Neuronal stem cell (in vitro differentiated cells): Measurements from ENCODE around the gene SDC4.
A peak's percentile ranks its signal among the peaks of the same experiment; 100 is the strongest.

Experiments used
- DNase-seq: peaks from one replicate; pipeline ENCODE4 v3.0.0-alpha.2; 2013; ENCODE audit warnings: low spot score
- H2AFZ ChIP-seq: one replicate; pipeline ENCODE4 v1.6.1; 2013; ENCODE audit warnings: mild to moderate bottlenecking, low read length, inconsistent platforms
- H2AK5ac ChIP-seq: 2 replicates; pipeline ENCODE4 v1.6.1; 2013; ENCODE audit warnings: low read depth, mild to moderate bottlenecking, inconsistent platforms, low read length, moderate library complexity, mixed read lengths
- H2BK120ac ChIP-seq: 2 replicates; pipeline ENCODE4 v1.6.1; 2013; ENCODE audit warnings: low read depth, mild to moderate bottlenecking, inconsistent platforms, low read length, moderate library complexity, mixed read lengths
- H2BK12ac ChIP-seq: one replicate; pipeline ENCODE4 v1.6.1; 2013; ENCODE audit warnings: low read length, inconsistent platforms
- H2BK15ac ChIP-seq: 2 replicates; pipeline ENCODE4 v1.6.1; 2013; ENCODE audit warnings: mild to moderate bottlenecking, low read length, inconsistent platforms, mixed read lengths
- H2BK5ac ChIP-seq: one replicate; pipeline ENCODE4 v1.6.1; 2013; ENCODE audit warnings: inconsistent platforms, mild to moderate bottlenecking, low read length, moderate library complexity
- H3K14ac ChIP-seq: one replicate; pipeline ENCODE4 v1.6.1; 2013; ENCODE audit warnings: low read length, inconsistent platforms
- H3K18ac ChIP-seq: 2 replicates; pipeline ENCODE4 v1.6.1; 2013; ENCODE audit warnings: low read length, inconsistent platforms
- H3K23ac ChIP-seq: 2 replicates; pipeline ENCODE4 v1.6.1; 2013; ENCODE audit warnings: low read depth, mild to moderate bottlenecking, mixed read lengths, low read length, inconsistent platforms; ENCODE audit not compliant: poor library complexity
- H3K27ac ChIP-seq: replicated peaks from 3 replicates; pipeline ENCODE4 v1.5.1; 2013; ENCODE audit warnings: low read length, inconsistent platforms
- H3K27me3 ChIP-seq, 3 experiments: 2 replicates each; pipeline ENCODE4 v1.6.1; 2013; ENCODE audit warnings: low read length in 3 of 3, mild to moderate bottlenecking in 2 of 3, inconsistent platforms in 1 of 3, low read depth in 1 of 3, mixed read lengths in 1 of 3, moderate library complexity in 1 of 3; ENCODE audit not compliant: control insufficient read depth in 3 of 3, insufficient read depth in 3 of 3
- H3K36me3 ChIP-seq, 2 donors: replicated peaks in 1 of 2; 2 replicates each; pipeline ENCODE4 v1.6.1; 2013; ENCODE audit warnings: low read length in 2 of 2; ENCODE audit not compliant: control insufficient read depth in 2 of 2, insufficient read depth in 2 of 2
- H3K4ac ChIP-seq: 2 replicates; pipeline ENCODE4 v1.6.1; 2013; ENCODE audit warnings: inconsistent platforms, mild to moderate bottlenecking, low read length, moderate library complexity
- H3K4me1 ChIP-seq, 2 donors: 1 replicate in 1 of 2; 2 replicates in 1 of 2; pipeline ENCODE4 v1.6.1; 2013; ENCODE audit warnings: low read length in 2 of 2, low read depth in 1 of 2; ENCODE audit not compliant: control insufficient read depth in 2 of 2, insufficient read depth in 1 of 2
- H3K4me2 ChIP-seq: one replicate; pipeline ENCODE4 v1.6.1; 2013; ENCODE audit warnings: mild to moderate bottlenecking, low read length, inconsistent platforms; ENCODE audit not compliant: insufficient read depth, poor library complexity, severe bottlenecking
- H3K4me3 ChIP-seq, 2 donors: 2 replicates each; pipeline ENCODE4 v1.5.1; 2013; ENCODE audit warnings: low read length in 2 of 2, mild to moderate bottlenecking in 2 of 2, inconsistent platforms in 1 of 2, moderate library complexity in 1 of 2
- H3K79me1 ChIP-seq: one replicate; pipeline ENCODE4 v1.6.1; 2013; ENCODE audit warnings: low read depth, mild to moderate bottlenecking, inconsistent platforms, low read length, moderate library complexity
- H3K9ac ChIP-seq: one replicate; pipeline ENCODE4 v1.6.1; 2013; ENCODE audit warnings: mild to moderate bottlenecking, low read depth, low read length, inconsistent platforms; ENCODE audit not compliant: poor library complexity
- H3K9me3 ChIP-seq, 2 donors: replicated peaks in 1 of 2; 2 replicates each; pipeline versions ENCODE3 to v1.6.1; 2013; ENCODE audit warnings: low read length in 2 of 2, mild to moderate bottlenecking in 2 of 2, inconsistent platforms in 1 of 2, low read depth in 1 of 2, mixed read lengths in 1 of 2, moderate library complexity in 1 of 2; ENCODE audit not compliant: control insufficient read depth in 2 of 2, insufficient read depth in 1 of 2
- H4K8ac ChIP-seq: one replicate; pipeline ENCODE4 v1.6.1; 2013; ENCODE audit warnings: low read depth, mild to moderate bottlenecking, inconsistent platforms, low read length, moderate library complexity
- H4K91ac ChIP-seq: one replicate; pipeline ENCODE4 v1.6.1; 2013; ENCODE audit warnings: low read length, low read depth, mild to moderate bottlenecking, inconsistent platforms; ENCODE audit not compliant: poor library complexity
- WGBS, 2 donors: extraction: QIAGEN DNeasy Blood & Tissue Kit; methylation state at CpG; one replicate each; pipeline ENCODE4 v1.1.7; 2013; ENCODE audit warnings: missing lambda C conversion rate in 2 of 2, mixed read lengths in 1 of 2; ENCODE audit not compliant: insufficient read length in 2 of 2, insufficient replicate concordance in 1 of 2; ENCODE audit errors: extremely low coverage in 2 of 2; 5-methylcytosine and 5-hydroxymethylcytosine counted together

The SDC4 gene

GRCh38 chr20:45373353-45374100 lies 25.3 kb upstream of the SDC4 start:
- WGBS, 2 donors: no CpG with 5 or more reads among the region's 38 CpGs
- no peak overlapping the region for H2BK12ac ChIP-seq
- no peak overlapping the region for H2BK5ac ChIP-seq
- H4K91ac ChIP-seq: no peak overlapping the region
- peak overlapping the region; percentile 76 for H3K4me2 ChIP-seq
- H3K4me3 ChIP-seq: peak overlapping the region in 1 of 2 donors; percentile 22
- H2BK15ac ChIP-seq: no peak overlapping the region
- no peak overlapping the region for H2AK5ac ChIP-seq
- peaks cover 0 to 13% of the 10 kb centered on the region in 2 donors for H3K4me1 ChIP-seq
- DNase-seq: peak; percentile 63
- H3K23ac ChIP-seq: peak overlapping the region; percentile 80
- no peak overlapping the region for H3K27ac ChIP-seq
- no peak overlapping the region for H3K14ac ChIP-seq
- no peak overlapping the region for H3K4ac ChIP-seq
- peak overlapping the region; percentile 45 for H3K9ac ChIP-seq
- H3K18ac ChIP-seq: peak overlapping the region; percentile 87
- H2AFZ ChIP-seq: no peak overlapping the region
- no peak overlapping the region for H4K8ac ChIP-seq
- peaks cover 0 to 6% (median 0%) of the 10 kb centered on the region in 3 experiments for H3K27me3 ChIP-seq
- H3K79me1 ChIP-seq: no peaks in the 10 kb centered on the region
- peaks cover 1 to 12% of the 10 kb centered on the region in 2 donors for H3K36me3 ChIP-seq
- H2BK120ac ChIP-seq: no peak overlapping the region
- no peaks in the 10 kb centered on the region for H3K9me3 ChIP-seq

DNA sequence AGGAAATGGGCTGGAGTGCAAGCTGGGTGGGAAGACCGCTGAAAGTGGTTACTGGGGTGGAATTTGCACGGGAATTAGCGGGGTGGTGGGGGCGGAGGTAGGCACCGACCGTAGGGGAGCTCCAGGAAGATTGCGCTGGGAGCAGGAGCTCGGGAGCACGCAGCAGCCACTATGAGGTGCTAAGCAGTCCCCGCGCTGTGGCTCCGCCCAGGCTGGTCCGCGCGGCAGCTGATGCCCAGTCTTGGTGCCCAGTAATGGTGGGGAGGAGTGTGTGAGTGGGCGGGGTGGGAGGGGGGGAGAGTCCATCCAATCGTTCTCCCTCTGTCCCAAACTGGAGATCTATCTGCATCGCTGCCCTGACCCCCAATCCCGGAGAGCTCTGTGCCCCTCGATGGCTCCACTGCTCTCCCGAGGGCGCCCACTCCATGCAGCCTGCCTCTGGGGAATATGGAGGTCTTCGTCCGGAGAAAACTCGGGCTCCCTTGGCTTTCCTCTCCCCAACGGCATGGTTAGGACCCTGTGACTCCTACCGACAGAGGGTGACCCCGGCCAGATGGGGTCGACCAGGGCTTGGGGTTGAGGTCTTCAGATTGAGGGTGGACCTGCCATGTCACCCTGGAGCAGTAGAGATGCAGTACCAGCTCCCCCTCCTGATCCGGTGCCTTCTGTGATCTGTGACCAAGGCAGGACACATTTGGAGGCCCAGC lies 24.6 kb upstream of the SDC4 start:
- Histone ChIP-seq H3K79me1 (no peaks in the 10 kb centered on the region), H3K4me3 (no peak overlapping the region), H3K27me3 (peaks cover 0 to 6% (median 0%) of the 10 kb centered on the region in 3 experiments), H3K4me2 (peak overlapping the region; percentile 76), H2AFZ (no peak overlapping the region), H3K9me3 (no peaks in the 10 kb centered on the region), H3K14ac (no peak overlapping the region), H2BK15ac (no peak overlapping the region), H3K18ac (peak overlapping the region; percentile 69), H2BK5ac (no peak overlapping the region), H3K36me3 (peaks cover 3 to 19% of the 10 kb centered on the region in 2 donors), H3K27ac (no peak overlapping the region), H2AK5ac (peak overlapping the region; percentile 57), H3K23ac (peak overlapping the region; percentile 80), H3K4me1 (peaks cover 0 to 6% of the 10 kb centered on the region in 2 donors), H4K8ac (no peak overlapping the region), H3K9ac (peak overlapping the region; percentile 9), H3K4ac (no peak overlapping the region), H4K91ac (no peak overlapping the region), H2BK12ac (no peak overlapping the region), H2BK120ac (no peak overlapping the region)
- no CpG with 5 or more reads among the region's 30 CpGs for WGBS, 2 donors
- DNase-seq: no peak

DNA sequence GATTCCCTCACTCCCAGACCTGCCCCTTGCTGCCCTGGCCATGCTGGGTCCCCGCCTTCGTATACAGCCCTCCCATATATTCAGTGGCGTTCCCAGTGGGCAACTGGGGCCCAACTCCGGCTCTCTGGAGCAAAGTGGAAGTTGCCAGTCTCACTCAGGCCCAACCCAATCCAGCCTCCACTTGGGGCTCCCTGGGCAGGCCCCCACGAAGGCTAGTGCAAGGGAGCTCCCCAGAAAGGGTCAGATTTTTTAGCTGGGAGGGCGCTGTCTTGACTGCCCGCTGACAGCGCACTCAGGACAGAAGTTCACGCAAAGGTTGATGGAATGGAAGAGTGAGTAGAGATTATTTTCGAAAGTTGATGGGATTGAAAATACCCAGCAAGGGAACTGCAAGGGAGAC lies 24.0 kb upstream of the SDC4 start:
- Histone ChIP-seq H3K79me1 (no peaks in the 10 kb centered on the region), H3K9me3 (no peaks in the 10 kb centered on the region), H3K27me3 (peaks cover 0 to 6% (median 0%) of the 10 kb centered on the region in 3 experiments), H3K9ac (no peak overlapping the region), H3K4me1 (peaks cover 0 to 6% of the 10 kb centered on the region in 2 donors), H2AFZ (no peak overlapping the region), H3K4ac (no peak overlapping the region), H3K36me3 (peaks cover 6 to 23% of the 10 kb centered on the region in 2 donors), H2AK5ac (peak overlapping the region; percentile 36), H4K8ac (no peak overlapping the region), H3K23ac (no peak overlapping the region), H3K14ac (no peak overlapping the region), H2BK5ac (no peak overlapping the region), H2BK120ac (no peak overlapping the region), H3K27ac (no peak overlapping the region), H4K91ac (no peak overlapping the region), H2BK12ac (no peak overlapping the region), H3K4me3 (no peak overlapping the region), H3K4me2 (no peak overlapping the region), H3K18ac (no peak overlapping the region), H2BK15ac (no peak overlapping the region)
- 100% methylated on average over 1 of the region's 10 CpGs; no CpG with 5 or more reads in 1 of the 2 donors for WGBS, 2 donors
- no peak for DNase-seq

GRCh38 chr20:45370571-45371160 lies 22.4 kb upstream of the SDC4 start:
- Histone ChIP-seq H2AFZ (no peak overlapping the region), H4K91ac (no peak overlapping the region), H3K36me3 (peaks cover 18 to 36% of the 10 kb centered on the region in 2 donors), H3K4ac (no peak overlapping the region), H3K14ac (no peak overlapping the region), H3K9ac (no peak overlapping the region), H3K9me3 (no peaks in the 10 kb centered on the region), H3K4me1 (peaks cover 0 to 6% of the 10 kb centered on the region in 2 donors), H2BK15ac (no peak overlapping the region), H2BK120ac (no peak overlapping the region), H3K79me1 (peaks cover 2% of the 10 kb centered on the region), H3K27me3 (peaks cover 0 to 6% (median 0%) of the 10 kb centered on the region in 3 experiments), H3K23ac (no peak overlapping the region), H2AK5ac (no peak overlapping the region), H2BK12ac (no peak overlapping the region), H2BK5ac (no peak overlapping the region), H4K8ac (no peak overlapping the region), H3K18ac (no peak overlapping the region), H3K4me3 (no peak overlapping the region), H3K4me2 (no peak overlapping the region), H3K27ac (no peak overlapping the region)
- no peak for DNase-seq
- no CpG with 5 or more reads among the region's 3 CpGs for WGBS, 2 donors
